ENCODE measurements around the gene DCHS2.

Gene DCHS2

GRCh38 chr4:154450966-154451365, 40.6 kb downstream of the DCHS2 start:
- peak; percentile 38 for DNase-seq (ENCODE audit: low spot score)

GRCh38 chr4:154444958-154445357, 46.6 kb downstream of the DCHS2 start:
- no peak for DNase-seq (ENCODE audit: low spot score)

- no peak for DNase-seq (ENCODE audit: low spot score)
Observed at GRCh38 chr4:154441982-154442381, 49.6 kb downstream of the DCHS2 start.

DNA sequence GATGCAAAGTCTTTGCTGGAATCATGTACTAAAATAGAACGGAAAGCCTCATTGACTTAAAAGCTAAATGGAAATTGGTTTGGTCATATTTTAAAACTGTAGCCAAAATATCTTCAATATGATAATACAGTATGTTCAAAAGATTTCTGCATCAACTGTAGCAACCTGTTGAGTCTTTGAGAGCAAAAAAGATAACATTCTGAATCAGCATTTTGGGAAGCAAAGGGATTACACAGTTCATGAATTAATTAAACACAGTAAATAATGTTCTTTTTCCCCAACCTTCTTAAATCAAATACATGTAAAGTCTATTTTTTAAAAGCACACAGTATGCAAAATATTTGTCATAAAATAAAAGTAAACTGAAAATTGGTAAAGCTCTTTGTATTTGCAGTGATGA, 50.5 kb downstream of the DCHS2 start:
- DNase-seq (ENCODE audit: low spot score): no peak

DNA sequence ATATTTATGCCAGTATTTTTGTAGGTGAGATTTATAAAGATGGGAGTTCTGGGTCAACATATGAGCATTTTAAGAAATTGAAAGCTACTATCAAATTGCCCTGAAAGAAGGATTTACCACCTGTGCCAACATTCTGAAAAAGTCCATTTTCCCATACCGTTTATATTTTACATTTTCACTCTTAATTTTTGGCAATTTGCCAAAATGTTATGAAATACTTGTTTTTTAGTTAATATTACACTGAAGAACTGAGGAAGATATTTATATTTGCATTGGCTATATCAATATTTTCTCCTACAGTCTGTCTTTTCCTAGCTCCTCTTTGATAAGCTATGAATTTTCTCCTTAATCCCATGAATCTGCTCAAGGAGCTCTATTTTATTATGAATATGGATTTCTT, 52.4 kb downstream of the DCHS2 start:
- DNase-seq (ENCODE audit: low spot score): no peak

DNA sequence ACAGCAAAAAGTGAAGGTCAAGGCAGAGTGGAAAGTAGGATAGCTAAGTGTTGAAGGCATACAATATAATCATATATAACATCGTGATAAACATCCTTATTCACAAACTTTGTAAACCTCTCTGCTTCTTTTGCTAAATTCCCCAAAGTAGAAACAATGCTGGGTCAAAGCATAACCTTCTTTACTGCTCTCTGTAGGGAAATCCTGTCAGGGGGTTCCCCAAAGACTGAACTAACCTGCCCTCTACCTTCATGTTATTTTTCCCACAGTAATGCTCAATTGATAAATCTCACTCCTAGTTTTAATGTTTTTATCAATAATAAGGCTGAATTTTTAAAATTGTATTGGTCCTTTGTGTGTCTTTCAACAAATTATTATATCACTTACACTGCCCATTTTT, 55.7 kb downstream of the DCHS2 start:
- DNase-seq (ENCODE audit: low spot score): no peak

DNA sequence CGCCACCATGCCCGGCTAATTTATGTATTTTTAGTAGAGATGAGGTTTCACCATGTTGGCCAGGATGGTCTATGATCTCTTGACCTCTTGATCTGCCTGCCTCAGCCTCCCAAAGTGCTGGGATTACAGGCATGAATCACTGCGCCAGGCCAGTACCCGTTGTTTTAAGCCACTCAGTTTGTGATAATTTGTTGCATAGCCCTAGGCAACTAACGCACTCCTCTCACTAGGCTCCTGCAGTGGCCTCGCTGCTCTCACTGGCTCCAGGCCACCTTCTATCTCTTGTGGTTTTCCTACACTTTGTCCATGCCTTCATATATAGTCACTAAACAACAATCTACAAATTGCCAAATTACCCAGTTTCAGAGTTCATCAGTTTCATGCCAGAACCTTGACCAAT, 58.1 kb downstream of the DCHS2 start:
- DNase-seq (ENCODE audit: low spot score): no peak

DNA sequence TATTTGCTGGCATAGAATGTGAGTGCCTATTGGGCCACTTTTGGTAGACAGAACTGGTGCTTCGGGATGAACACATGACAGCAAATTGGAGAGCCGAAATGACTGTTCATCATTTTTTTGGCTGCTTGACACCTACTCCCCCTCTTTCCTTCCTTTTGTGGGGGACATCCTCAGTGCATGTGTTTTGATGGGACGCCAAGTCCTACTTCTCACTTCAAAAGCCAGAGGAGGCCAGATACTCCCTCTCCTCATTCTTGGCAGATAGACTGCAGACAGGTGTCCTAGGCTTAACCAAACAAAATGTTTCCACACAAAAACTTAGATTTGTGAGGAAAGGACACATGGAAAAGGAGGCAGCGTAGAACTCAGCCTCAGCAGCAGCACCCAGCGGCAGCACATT, 62.4 kb downstream of the DCHS2 start:
- no peak for DNase-seq (ENCODE audit: low spot score)

DNA sequence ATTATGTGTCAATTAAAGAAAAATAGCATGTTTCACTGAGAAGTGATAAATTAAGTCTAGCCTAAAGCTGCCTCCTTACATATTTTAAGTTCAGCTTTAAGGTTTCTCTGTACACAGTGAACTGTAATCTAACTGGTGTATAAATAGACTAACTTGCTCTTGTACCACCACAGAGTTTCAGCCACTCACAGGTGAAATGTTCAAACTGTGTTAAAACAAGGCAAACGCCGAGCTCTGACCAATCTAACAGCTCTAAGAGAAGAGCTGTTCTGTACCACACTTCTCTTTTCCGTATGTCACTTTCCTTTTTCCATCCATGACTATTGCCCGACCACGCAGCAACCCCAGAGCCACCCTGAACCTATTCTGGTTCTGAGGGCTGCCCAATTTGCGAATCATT, 64.5 kb downstream of the DCHS2 start:
- DNase-seq (ENCODE audit: low spot score): no peak

GRCh38 chr4:154425514-154425913, 66.1 kb downstream of the DCHS2 start:
- DNase-seq (ENCODE audit: low spot score): no peak

GRCh38 chr4:154424810-154425484, 66.7 kb downstream of the DCHS2 start:
- no peak for DNase-seq (ENCODE audit: low spot score)

DNA sequence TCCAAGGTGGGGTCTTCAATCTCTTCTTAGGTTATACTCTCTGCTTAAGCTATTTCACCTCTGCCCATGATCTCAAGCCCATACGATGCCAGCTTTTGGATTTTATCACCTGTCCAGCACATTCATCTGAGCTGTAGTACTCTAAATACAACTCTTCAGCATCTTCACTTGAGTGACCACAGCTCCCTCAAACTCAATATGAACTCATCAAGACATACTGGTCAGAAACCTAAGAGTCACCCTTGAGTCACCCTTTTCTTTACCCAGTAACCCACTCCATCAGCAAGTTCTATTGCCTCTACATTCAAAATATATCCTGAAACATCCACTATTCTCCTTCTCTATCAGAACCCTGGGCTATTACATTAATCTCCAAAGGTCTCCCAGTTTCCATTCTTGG, 69.4 kb downstream of the DCHS2 start:
- DNase-seq (ENCODE audit: low spot score): no peak

DNA sequence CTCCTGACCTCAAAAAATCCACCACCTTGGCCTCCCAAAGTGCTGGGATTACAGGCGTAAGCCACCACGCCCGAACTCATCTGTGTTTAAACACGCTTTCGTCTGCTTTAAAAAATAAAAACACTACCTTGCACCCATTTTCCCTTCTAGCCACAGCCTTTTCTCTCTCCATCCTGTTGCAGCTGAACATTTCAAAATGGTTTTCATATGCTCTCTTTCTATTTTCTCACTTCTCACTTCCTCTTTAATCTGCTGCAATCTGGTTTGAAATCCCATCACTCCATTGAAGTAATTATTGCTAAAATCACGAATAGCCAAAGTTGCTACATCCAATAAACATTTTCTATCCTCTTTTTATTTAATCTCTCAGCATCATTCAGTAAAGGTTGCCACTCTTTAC, 70.0 kb downstream of the DCHS2 start:
- DNase-seq (ENCODE audit: low spot score): no peak

- DNase-seq (ENCODE audit: low spot score): no peak
Observed at GRCh38 chr4:154417373-154417673, 74.3 kb downstream of the DCHS2 start.

- peak; percentile 15 for DNase-seq (ENCODE audit: low spot score)
Observed at GRCh38 chr4:154416190-154416547, 75.4 kb downstream of the DCHS2 start.

DNA sequence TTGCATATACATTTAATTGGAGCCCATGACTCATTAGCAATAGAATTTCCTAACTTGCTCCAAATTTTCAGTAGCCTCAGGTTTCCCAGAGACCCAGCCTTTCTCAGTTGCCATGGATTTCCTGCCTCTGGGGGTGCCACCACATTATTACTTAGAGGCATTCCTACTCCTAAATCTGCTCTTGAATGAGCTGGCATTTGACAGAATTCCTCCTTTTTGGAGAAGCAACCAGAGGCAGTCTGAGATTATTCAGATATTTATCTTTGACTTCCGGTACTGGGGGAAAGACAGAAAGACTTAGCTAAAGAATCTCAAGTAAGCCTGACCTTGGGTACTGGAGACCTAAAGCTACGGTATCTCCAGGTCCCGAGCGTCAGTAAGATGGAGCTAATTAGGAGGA, 76.3 kb downstream of the DCHS2 start:
- DNase-seq (ENCODE audit: low spot score): no peak

DNA sequence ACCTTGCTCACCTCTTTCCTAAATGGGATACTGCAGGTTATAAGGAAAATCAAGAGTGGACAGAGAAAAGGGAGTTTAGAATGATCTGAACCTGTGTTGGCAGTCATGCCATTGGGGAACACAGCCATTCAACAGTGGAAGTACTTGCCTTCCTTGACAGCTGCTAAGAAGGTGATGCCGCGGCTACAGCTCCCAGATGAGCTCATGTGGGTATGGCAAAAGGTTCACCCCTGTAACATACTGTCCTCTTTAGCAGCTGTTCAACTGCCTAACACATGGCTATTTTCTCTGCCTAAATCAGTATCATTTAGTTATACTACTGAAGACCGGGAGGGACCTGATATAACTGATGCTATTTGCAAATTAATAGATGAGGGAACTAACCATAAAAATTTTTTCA, 76.8 kb downstream of the DCHS2 start:
- DNase-seq (ENCODE audit: low spot score): no peak

GRCh38 chr4:154414371-154414770, 77.2 kb downstream of the DCHS2 start:
- no peak for DNase-seq (ENCODE audit: low spot score)

DNA sequence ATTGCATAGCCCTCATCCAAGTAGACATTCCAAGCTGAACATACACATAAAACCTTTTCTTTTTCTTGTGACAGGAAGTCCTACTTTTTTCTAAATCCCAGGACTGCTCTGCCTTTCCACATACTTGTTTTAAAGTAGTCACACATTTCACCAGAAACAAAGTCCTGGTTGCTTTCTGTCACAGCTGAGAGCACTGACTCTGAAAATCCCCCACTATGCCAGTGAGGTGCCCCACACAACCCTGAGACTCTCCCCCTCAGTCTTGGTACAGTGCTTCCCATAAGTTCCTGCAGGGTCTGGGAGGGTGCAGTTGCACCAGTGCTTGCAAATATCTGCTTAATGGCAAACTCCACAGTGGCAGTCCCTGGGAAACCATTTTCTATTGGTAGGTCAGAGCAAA, 84.2 kb downstream of the DCHS2 start:
- no peak for DNase-seq (ENCODE audit: low spot score)

DNA sequence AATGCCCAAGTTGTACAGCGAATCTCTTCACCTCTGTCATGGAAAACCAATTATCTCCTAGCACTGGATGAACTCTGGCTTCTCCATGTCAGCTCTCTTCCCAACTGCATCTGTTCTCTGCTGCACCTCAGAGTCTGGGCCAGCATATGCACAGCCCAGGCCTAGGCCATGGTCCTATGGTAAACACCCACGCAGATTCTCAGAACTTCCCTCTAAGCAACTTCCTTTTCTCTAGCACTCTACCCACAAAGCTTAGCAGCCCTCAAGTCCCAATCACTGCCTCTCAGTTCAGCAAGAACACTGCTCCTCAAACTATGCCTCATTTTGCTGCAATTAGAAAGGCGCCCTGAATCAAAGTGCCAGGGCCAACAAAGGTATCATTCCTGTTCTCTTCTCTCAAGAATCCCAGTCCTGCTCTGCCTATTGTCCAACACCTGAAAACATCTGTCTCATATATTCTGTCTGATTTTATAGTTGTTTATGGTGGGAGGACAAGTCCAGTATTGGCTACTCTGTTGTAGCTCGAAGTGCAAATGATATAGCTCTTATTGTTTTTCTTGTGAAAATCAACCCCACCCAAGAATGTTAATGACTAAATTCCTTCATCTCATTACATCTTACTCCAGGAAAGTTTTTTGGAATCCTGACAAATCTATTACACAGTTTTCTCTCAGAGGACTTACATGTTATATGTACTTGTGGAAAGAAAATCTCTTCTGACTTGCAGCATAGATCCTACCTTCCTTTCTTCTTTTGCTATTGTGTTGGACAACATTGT, 85.4 kb downstream of the DCHS2 start:
- DNase-seq (ENCODE audit: low spot score): peak; percentile 53

GRCh38 chr4:154399259-154399974, 92.2 kb downstream of the DCHS2 start:
- DNase-seq (ENCODE audit: low spot score): peak; percentile 71

DNA sequence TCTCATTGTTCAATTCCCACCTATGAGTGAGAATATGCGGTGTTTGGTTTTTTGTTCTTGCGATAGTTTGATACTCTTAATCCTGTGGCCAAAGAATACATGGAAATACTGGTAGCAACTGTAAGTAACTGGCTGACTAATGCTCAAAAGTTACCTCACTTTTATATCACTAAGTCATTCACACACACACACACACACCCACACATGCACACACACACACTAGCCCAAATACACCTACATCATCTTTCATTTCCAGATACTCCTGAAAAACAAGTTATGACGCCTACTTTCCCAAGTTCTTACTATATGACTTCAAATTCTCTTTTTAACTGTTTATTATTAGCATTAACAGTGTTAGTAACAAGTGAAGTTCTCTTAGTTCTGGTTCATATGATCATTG, 101.3 kb downstream of the DCHS2 start:
- DNase-seq (ENCODE audit: low spot score): no peak

- no peak for DNase-seq (ENCODE audit: low spot score)
Observed at GRCh38 chr4:154389148-154389547, 102.5 kb downstream of the DCHS2 start.
